ENCODE results near the gene XCR1.
"Not testable (repeated sequence)": the region's sequence is repeated elsewhere in the genome, so short reads cannot be mapped to it uniquely, and the experiment has no call there.

XCR1 gene, protein sequence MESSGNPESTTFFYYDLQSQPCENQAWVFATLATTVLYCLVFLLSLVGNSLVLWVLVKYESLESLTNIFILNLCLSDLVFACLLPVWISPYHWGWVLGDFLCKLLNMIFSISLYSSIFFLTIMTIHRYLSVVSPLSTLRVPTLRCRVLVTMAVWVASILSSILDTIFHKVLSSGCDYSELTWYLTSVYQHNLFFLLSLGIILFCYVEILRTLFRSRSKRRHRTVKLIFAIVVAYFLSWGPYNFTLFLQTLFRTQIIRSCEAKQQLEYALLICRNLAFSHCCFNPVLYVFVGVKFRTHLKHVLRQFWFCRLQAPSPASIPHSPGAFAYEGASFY

DNA sequence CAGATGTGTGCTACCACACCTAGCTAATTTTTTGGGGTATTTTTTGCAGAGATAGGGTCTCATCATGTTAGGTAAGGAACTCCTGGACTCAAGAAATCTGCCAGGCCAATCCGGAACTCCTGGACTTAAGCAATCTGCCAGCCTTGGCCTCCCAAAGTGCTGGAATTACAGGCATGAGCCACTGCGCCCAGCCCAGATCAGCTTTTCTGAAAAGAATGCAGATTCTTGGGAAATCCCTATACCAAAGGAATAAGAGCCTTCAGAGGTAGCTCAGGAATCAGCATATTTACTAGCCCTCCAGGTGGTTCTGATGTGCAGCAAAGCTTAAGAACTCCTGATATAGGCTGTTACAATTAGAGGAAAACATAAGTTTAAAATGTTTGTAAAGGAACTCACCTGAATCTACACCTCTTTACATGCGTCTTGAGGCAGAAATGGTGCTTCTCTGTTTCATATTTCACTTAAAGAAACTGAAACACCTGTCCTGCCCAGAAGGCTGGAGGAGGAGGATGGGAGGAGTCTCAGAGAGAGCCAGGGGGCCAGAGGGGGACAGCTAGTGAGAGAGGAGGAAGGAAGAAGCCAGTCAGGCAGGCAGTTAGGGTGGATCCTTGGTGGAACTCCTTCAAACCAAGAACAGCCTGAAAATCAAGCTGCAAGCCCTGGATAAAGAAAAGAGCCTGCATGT lies at the start of gene XCR1:
Gene XCR1 (minus strand): TSS at position 463 of the 685 bp plus-strand sequence. CDS start 5,536 bp downstream, outside the sequence.
- DNase-seq (ENCODE audit: low read depth in 2 of 2): no peak

DNA sequence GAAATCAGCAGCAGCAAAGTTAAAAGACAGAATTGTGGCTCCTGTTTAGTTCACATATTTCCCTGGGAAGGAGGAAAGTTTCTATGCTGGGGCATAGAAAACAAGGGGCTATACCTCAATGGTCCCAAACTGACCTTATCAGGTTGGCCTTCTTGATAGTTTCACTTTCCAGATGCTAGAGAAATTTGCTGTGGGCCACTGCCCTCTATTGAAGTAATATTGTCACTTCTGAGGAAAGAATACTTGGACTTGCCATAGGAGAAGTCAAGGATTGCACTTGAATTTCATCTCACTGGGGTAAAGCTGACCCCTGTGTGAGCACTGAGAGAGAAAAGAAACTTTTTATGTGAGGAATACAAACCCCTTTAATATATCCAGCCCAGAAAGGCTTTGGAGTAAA lies 49.3 kb upstream of the XCR1 start:
- DNase-seq (ENCODE audit: low read depth in 2 of 2): no peak

DNA sequence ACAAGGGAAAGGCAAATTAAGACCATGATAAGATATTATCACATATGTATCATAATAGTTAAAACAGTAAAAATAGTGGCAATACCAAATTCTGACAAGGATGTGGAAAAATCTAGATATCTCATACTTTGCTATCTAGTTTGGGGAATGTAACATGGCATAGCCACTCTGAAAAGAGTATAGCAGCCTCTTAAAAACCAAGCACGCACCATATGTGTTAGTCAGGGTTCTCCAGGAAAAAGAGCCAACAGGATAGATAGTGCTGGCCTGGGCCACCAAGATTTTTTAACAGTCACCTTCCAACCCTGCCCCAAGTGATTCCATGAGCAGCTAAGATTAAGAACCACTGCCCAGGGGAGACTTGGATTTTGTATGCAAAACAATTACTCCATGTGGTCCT lies 48.5 kb upstream of the XCR1 start:
- DNase-seq (ENCODE audit: low read depth in 2 of 2): no peak

DNA sequence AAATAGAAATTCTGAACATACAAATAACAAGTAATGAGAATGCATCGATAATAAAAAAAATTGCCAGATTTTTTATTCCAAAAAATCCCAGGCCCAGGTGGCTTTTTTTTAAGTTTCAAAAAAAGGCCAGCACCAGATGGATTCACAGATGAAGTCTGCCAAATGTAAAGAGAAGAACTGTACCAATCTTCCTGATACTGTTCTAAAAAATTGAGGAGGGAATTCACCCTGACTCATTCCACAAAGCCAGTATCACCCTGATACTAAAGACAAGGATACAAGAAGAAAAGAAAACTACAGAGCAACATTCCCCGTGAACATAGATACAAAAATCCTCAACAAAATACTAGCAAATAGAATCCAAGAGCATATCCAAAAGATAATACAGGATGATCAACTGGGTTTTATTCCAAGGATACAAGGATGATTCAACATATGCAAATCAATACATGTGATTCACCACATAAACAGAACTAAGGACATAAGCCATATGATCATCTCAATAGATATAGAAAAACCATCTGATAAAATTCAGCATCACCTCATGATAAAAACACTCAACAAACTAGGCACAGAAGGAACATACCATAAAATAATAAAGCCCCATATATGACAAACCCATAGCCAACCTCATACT lies 44.1 kb upstream of the XCR1 start:
- DNase-seq (ENCODE audit: low read depth in 2 of 2): no peak

DNA sequence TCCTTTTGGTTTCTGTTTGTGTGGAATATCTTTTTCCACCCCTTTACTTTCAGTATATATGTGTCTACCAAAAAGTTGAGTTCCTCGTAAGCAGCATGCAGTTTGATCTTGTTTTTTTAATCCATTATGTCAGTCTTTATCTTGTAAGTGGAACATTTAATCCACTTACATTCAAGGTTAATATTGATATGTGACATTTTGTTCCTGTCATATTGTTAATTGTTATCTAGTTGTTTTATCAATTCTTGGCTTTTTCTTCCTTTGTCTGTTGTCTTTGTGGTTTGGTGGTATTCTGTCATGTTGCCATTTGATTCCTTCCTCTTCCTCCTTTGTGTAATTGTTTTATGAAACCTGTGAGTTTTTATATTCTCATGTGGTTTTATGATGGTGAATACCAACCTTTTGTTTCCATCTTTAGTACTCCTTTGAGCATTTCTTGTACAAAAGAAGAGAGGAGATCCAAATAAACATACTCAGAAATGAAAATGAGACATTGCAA lies 43.4 kb upstream of the XCR1 start:
- DNase-seq (ENCODE audit: low read depth in 2 of 2): no peak

DNA sequence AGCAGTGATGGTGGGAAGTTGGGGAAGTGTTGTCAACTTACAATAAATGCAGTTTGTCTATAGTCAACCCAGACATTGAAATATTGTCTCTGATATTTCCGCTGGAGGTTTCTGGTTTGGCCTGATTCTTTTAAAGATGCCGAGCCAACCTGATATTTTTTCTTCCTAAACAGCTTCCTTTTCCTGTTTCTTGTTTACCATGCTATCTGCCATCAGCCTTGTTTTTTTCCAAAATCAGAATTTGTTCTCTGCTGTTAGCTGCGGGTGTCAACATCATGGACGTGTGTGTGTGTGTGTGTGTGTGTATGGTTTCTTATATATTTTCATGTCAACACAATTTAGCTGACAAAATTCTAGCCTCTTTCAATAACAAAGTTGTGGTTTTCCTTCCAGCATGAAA lies 41.2 kb upstream of the XCR1 start:
- DNase-seq (ENCODE audit: low read depth in 2 of 2): no peak

DNA sequence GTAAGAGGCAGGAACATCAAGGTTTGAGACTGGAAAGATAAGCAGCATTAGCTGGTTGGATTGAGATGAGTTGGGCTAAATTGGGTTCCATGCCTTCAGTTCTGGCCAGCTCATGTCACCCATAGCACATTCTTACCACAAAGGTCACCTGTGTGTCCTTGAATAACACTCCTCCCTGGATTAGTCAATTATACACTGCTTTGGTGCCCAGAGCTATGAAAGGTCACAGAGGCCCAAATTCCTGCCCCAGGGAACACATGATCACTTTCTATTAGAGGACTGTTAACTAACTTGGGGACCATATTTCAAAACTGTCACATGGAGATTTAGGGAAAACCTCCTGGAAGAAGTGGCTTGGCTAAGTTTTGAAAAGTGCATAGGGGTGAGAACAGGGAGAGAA lies 40.1 kb upstream of the XCR1 start:
- DNase-seq (ENCODE audit: low read depth in 2 of 2): no peak

DNA sequence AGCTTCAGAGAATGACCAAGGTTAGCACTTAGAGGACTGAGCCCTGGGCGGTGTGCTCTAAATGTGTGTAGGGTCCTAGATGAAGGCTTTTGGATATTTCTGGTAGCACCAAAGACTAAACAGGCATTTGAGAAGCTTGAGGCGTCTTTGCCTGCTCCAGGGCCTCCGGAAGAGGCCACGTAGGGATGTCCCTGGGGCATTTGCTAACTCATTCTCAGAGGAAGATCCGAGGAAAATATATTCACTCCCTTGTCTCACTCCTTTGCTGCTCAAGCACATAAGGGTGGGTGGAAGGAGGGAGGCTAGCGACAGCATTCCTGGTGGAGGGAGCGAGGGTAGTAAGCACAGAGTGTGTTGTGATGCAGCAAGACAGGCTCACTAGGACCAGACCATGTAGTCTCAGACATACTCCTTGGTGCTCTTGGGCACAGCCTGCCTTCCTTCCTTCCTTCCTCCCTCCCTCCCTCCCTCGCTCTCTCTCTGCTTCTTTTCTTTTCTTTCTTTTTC lies 38.5 kb upstream of the XCR1 start:
- no peak for DNase-seq (ENCODE audit: low read depth in 2 of 2)

DNA sequence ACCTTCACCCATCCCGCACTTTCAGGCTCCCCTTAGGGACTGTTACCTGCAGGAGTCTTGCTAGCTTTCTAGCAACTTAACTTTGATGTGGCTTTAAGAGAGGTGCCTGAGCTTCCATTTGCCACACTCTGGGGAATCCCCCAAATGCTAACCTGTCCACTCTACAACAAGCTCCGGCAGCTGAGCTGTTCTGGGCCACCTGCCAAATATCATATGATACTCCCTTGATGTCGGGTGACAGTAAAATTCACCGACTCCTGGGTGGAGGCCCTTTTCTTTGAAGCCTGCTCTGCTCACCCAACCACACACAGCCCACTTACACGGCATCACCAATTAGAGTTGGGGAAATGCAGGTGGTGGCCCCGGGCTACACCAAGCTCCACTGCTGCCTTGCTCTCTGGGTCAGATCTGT lies 38.0 kb upstream of the XCR1 start:
- peak; percentile 51 to 68 for DNase-seq (ENCODE audit: low read depth in 2 of 2)

DNA sequence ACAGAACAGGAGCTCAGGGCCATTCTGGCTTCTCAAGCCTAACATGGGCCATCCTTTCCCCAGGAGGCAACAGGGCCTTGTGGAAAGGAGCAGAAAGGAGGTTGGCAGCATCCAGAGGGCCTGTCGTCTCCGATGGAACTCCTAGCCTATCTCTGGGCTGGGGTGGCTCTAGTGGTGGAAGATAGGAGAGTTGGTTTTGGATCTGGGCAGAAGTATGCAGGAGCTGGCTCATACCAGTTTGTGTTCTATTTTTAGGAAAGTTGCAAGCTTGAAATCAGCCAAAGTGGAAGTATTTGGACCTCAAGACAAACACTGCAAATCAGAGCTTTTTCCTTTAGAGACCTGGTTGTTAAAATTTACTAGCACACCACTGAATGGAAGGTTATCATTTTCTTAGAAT lies 35.4 kb upstream of the XCR1 start:
- no peak for DNase-seq (ENCODE audit: low read depth in 2 of 2)

DNA sequence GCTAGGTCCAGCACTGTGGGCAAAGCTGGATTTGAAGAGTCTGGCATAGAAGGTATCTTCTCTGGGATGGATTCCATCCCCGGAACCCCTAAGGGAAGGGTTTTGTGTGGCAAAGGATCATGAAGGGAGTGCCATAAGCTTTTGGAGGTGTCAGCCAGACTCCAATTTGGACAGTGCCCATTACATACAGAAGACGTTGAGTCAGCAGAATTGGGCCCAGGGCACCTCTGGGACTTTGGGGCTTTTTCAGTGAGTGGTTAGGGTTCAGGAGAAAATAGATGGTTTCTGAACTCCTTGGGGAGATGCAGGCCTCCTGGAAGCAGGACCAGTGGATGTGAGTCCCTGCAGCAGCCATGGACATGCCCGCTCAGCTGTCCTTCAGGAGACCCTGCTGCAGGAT lies 34.6 kb upstream of the XCR1 start:
- no peak for DNase-seq (ENCODE audit: low read depth in 2 of 2)

DNA sequence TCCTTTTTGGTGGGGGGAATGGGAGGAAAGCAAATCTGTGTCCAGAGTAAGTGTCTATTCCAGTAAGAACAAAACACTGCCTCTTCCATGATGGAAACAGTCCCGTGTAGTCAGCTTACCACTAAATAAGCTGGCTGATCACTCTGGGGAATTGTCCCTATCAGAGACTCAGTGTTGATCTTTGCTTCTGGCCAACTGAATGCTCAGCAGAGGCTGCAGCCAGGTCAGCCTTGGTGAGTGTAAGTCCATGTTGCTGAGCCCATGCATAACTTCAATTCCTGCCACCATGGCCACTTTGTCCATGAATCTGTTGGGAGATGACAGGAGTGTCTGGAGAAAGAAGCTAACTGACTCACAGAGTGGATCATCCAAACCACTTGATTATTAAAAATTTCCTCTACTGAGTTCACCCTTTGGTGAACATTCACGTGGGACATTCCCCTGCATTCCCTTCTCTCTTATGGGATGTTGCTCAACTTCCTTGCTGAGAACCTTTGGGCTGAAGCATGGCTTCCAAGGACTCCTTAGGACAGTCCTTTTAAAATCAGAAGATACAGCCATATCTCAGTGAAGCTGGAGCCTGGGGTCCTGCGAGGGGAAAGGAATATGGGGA lies 33.9 kb upstream of the XCR1 start:
- DNase-seq (ENCODE audit: low read depth in 2 of 2): no peak

DNA sequence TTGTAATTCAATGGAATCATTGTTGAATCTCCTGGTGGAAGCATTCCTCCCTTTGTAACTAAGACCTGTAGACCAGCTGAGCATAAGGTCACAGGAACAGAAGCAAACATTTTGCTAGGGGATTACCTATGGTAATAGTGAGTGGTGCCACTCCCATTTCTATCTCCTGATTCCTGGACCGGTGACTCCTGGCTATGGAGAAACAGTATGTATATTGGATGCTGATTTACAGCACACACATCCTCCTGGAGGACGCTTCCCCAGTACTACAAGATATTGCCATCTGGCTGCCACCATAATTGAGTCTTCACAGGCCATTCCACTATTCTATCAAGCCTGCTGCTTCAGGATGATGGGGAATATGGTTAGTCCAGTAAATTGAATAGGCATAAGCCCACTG lies 33.3 kb upstream of the XCR1 start:
- no peak for DNase-seq (ENCODE audit: low read depth in 2 of 2)

DNA sequence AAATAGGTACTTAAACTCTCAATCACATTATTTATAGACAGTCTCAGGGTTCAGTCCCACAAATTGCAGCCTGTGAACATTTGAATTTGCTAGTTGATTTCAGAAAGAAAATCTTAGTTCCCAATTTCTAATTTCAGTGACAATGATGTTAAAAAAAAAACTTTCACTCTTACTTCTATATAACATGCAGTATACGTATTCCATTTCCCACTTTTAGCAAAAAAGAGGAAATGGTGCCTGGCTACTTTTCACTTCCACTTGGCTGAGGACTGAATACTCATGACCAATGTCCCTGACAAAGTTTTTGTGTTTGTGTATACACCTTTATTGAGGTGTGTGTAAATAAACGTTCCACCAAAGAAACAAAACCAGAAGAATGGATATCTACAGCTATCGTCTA lies 32.1 kb upstream of the XCR1 start:
- DNase-seq (ENCODE audit: low read depth in 2 of 2): no peak

DNA sequence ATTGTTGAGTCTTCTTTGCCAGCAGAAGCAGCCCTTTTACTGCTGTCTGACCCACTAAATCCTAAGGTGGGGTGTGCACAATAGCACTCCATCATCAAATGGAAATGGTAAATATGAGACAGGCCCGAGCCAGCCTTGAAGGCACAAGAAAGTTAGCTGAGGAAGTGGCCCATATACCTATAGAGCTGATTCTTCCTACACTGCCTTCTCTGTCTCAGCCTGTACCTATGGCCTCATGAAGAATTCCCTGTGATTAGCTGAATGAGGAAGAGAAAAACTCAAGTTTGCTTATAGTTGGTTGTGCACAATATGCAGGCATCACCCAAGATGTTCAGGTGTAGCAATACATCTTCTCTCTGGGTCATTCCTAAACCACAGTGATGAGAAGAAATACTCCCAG lies 31.7 kb upstream of the XCR1 start:
- DNase-seq (ENCODE audit: low read depth in 2 of 2): no peak

DNA sequence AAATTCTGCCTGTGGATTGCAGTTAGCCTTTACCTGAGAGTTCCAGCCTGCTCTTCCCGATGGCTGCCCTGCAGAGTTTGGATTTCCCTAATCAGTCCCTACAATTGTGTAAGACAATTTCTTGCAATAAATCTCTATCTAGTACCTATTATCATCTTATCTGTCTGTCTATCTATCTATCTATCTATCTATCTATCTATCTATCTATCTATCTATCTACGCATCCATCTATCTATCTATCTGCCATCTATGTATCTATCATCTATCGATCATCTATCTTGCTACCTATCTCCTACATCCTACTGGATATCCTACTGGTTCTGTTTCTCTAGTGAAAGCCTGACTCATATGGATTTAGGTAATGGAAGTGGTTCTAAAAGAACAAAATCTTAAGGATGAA lies 30.4 kb upstream of the XCR1 start:
- no peak for DNase-seq (ENCODE audit: low read depth in 2 of 2)

DNA sequence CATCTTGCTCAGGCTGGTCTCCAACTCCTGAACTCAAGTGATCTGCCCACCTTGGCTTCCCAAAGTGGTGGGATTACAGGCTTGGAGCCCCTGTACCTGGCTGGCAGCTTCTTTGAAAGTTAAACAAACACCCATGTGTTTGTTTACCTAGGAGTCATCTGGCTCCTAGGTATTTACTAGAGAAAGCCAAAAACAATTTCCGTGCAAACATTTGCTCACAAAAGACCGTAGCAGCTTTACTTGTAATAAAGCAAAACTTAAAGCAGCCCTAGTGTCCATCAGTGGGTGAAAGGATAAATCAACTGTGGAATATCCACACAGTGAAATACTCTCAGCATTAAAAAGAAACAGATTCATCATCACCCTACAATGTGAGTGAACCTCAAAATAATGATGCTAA lies 29.4 kb upstream of the XCR1 start:
- no peak for DNase-seq (ENCODE audit: low read depth in 2 of 2)

DNA sequence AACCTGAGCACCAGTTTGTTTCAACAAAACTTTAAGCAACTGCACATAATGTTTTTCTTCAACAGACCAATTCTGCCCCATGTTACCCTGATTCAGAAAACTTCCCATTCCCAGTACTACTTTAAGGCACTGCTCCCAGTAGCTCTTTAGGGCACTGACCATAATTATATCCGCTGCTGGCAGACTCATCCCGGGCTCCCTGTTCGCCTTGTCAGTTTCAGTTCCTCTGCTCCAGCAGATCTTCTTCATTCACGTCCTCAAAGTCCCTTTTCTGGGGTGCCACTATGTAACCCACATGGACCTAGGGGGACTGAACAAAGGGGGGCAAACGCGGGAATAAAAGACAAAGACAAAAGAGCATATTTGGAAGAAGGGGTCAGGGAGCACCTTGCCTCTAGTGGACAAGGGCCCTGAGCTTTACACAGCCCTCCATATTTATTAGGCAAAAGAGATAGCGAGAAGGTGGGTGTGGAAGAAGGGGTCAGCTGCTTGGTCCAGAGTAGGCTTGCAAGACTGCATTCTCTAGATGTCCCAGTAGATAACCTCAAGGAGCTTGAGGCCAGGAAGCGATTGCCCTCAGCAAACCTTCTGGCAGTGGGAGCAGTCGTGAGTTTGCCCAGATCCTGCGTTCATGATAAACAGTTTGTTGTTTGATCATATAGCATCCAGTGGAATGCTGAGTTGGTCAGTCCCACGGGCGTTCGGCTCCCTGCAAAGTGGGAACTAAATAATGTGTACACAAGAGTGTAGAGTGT lies 26.7 kb upstream of the XCR1 start:
- DNase-seq (ENCODE audit: low read depth in 2 of 2): not testable (repeated sequence)

DNA sequence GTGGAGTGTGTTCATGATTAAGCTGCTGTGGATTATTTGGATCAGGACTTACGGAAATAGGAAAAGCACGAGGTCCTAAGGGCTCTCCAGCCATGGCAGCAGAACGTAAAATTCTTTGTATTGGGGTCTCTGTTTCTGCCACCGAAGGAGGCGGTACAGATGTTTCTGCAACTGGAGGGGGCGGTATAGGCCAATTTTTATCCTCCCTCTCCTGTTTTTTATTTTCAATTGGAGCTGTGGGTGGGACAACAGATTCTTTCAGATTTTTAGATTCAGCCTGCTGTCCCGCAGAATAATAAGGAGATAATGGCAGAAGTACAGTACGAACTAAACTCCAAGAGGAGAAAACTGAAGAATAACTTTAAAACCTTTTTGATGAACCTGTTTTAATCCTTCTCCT lies 26.0 kb upstream of the XCR1 start:
- not testable (repeated sequence) for DNase-seq (ENCODE audit: low read depth in 2 of 2)

DNA sequence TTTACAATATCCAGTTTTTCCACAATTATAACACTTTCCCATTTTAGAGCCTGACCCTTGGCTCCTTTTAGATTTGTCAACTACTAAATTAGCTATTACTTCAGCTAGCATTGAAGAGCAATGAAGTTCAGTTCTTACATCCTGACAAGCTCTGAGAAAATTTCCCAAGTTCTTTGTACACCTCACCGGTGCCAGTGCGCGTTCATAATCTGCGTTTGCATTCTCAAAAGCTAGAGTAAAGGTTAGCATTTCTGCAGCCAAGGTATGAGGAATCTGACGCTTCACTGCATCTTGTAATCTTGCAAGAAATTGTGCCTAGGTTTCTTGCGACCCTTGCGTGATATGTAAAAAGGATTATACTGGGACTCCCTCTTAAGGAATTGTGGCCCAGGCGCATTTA lies 25.2 kb upstream of the XCR1 start:
- no peak for DNase-seq (ENCODE audit: low read depth in 2 of 2)

DNA sequence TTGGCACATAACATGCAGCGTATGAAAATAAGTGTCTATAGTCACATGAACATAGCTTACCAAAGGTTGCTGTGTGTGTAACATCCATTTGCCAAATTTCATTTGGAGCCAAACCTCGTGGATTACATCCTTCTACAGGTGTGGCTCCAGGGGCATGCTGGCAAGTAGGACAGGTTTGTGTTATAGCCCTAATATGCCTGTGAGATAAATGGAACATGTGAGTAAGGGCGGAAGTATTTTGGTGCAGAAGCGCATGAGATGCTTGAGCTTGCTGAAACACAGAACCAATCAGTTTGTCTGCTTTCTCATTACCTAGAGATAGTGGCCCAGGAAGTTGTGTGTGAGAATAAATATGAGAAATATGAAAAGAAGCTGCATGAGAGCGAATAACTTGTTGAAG lies 21.8 kb upstream of the XCR1 start:
- no peak for DNase-seq (ENCODE audit: low read depth in 2 of 2)

DNA sequence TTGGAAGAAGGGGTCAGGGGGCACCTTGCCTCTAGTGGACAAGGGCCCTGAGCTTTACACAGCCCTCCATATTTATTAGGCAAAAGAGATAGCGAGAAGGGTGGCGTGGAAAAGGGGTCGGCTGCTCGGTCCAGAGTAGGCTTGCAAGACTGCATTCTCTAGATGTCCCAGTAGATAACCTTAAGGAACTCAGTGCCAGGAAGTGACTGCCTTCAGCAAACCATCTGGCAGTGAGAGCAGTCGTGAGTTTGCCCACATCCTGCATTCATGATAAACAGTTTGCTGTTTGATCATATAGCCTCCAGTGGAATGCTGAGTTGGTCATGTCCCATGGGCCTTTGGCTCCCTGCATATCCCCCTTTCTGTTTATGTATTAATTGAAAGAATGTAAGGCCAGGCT lies 18.9 kb upstream of the XCR1 start:
- DNase-seq (ENCODE audit: low read depth in 2 of 2): not testable (repeated sequence)
